ENCODE measurements around the gene MYD88. TPM values are rescaled to one million over a fixed set of nuclear protein-coding genes. Genes with fewer than 3 reads are reported as not detected.

The MYD88 gene
- total RNA-seq, 1 donor from 2014 or later: 47.3 TPM

- TF ChIP-seq CTCF (conservative IDR thresholded peaks at IDR 0.05; ENCODE audit: low read depth, low read length): no peak
- no peak for DNase-seq (ENCODE audit: low read depth)
- no peak overlapping the region for H3K4me3 ChIP-seq (ENCODE audit: low read depth, low read length)
These were observed 40.1 kb upstream of the MYD88 start for GRCh38 chr3:38098376-38098723.

DNA sequence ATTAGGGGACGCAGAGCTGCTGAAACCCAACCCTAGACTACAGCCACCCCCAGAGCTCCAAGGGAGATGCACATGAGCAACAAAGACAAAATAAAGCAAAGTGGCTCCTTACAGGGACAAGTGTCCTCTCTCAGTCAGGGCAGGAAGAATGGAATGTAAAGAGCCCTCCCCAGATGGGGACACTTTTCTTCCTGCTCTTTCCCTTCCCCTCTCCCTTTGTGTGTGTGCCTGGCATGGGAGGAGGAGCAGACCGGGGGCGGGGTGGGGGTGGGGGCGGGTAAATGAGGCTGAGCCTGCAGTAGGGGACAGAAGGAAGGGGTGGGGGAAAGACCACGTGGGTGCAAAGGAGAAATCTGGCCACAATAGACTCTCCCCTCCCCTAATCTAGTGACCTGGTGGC lies 38.9 kb upstream of the MYD88 start:
- TF ChIP-seq CTCF (conservative IDR thresholded peaks at IDR 0.05; ENCODE audit: low read depth, low read length): no peak
- DNase-seq (ENCODE audit: low read depth): no peak

DNA sequence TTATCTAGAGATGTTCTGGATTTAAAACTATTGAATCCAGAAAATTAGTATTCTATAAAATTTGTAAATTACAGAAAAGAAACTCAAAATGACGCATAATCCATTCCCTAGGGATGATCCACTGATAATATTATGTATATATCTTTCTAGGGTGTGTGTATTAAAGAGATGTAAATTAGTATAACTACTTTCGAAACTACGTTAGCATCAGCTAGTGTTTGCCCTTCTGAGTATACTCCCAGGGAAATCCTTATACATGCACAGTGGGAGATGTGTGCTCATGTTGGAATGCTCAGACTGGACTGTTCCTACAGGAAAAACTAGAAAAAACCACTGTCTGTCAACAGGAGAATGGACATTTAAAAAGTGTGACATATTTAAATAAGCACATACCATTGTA lies 38.0 kb upstream of the MYD88 start:
- H3K4me3 ChIP-seq (ENCODE audit: low read depth, low read length): no peak overlapping the region
- no peak for TF ChIP-seq CTCF (conservative IDR thresholded peaks at IDR 0.05; ENCODE audit: low read depth, low read length)
- DNase-seq (ENCODE audit: low read depth): no peak

More for the DNA sequence above, 38.9 kb upstream of the MYD88 start:
- no peak overlapping the region for H3K4me3 ChIP-seq (ENCODE audit: low read depth, low read length)

- H3K4me3 ChIP-seq (ENCODE audit: low read depth, low read length): no peak overlapping the region
- no peak for TF ChIP-seq CTCF (conservative IDR thresholded peaks at IDR 0.05; ENCODE audit: low read depth, low read length)
- DNase-seq (ENCODE audit: low read depth): no peak
These were observed 36.5 kb upstream of the MYD88 start for GRCh38 chr3:38101811-38102443.

DNA sequence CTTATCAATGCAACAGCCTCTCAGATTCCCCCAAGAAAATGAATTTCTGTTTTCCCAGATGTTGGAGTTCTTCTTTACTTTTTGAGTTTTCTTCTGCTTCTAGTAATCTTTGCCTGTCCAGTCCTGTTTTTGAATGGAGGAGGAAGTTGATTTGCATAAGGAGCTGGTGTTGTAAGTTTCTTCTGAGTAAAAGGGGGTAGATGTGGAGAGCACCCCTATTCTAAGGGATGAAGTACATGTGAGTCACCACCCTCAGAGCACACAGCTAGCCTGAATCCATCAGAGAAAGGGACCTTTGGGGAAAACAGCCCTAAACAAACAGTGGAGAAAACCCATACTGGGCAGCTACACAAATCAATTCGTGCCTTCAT lies 36.0 kb upstream of the MYD88 start:
- H3K4me3 ChIP-seq (ENCODE audit: low read depth, low read length): no peak overlapping the region
- no peak for TF ChIP-seq CTCF (conservative IDR thresholded peaks at IDR 0.05; ENCODE audit: low read depth, low read length)
- no peak for DNase-seq (ENCODE audit: low read depth)

DNA sequence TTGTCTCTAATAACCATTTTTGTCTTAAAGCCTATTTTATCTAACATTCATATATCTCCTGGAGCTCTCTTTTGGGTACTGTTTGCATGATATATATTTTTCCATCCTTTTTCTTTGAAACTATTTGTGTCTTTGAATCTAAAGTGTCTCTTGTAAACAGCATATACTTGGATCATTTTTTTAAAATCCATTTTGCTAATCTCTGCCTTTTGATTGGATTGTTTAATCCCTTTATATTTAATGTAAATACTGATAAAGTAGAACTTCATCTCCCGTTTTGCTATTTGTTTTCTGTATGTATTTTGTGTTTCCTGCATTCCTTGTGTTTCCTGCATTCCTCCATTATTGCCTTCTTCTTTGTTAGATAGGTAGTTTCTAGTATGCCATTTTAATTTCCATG lies 32.9 kb upstream of the MYD88 start:
- no peak for DNase-seq (ENCODE audit: low read depth)
- no peak for TF ChIP-seq CTCF (conservative IDR thresholded peaks at IDR 0.05; ENCODE audit: low read depth, low read length)
- no peak overlapping the region for H3K4me3 ChIP-seq (ENCODE audit: low read depth, low read length)

DNA sequence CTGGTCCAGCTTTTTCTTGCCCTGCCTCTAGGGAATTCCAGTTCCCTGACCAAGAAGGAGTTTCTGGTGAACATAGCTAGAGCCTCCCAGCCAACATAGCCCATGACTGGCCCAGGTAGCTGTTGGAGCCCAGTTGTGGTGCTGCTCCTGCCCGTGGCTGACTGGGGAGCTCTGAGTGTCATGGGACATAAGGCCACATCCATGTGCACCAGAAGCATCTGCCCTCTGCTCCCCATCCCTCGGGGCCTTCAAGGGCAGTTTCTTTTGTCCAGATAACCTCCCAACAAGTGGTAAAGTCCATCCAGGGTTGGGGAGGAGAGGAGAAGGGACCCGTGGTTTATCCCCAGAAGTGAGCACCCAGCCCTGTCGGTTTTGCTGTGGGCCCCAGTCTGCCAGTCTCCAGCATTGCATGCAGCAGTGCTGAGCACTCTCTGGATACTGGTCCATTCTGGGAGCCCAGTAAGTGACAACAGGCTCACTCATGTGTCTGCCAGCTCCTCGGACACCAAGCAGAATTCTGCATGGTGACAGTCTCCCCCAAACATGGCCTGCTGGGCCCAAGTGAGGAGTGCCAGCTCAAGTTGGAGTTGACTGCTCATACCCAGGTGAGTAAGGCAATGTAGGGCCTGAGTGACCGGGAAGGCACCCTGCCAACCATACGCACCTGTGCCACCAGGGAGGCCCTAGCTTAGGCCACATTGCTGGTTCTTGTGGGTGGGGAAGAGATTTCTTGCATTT lies 30.4 kb upstream of the MYD88 start:
- H3K4me3 ChIP-seq (ENCODE audit: low read depth, low read length): no peak overlapping the region
- no peak for DNase-seq (ENCODE audit: low read depth)
- TF ChIP-seq CTCF (conservative IDR thresholded peaks at IDR 0.05; ENCODE audit: low read depth, low read length): no peak

Measured in epithelial cell of proximal tubule (primary cell).